MM.1S (cell line): ENCODE data around the gene ACBD6.

ENCODE experiments used
- DNase-seq: peaks from one replicate; pipeline ENCODE4 v3.0.0-alpha.2; 2015
- H2AFZ ChIP-seq: fragments of 300-600 bp; sonication (generic); 2 replicates; pipeline ENCODE4 v1.6.0; 2016; ENCODE audit warnings: antibody characterized with exemption, low read length
- H3F3A ChIP-seq: fragments of 300-600 bp; sonication (generic); 2 replicates; pipeline ENCODE4 v1.6.1; 2016; ENCODE audit warnings: mild to moderate bottlenecking, antibody characterized with exemption, low read length, moderate library complexity, mixed read lengths; ENCODE audit not compliant: insufficient read depth
- H3K27ac ChIP-seq: fragments of 300-600 bp; sonication (generic); 2 replicates; pipeline ENCODE4 v1.5.1; 2016; ENCODE audit warnings: mild to moderate bottlenecking, low read length
- H3K27me3 ChIP-seq: fragments of 300-600 bp; sonication (generic); replicated peaks from 2 replicates; pipeline ENCODE4 v1.6.0; 2016; ENCODE audit warnings: low read length; ENCODE audit not compliant: insufficient read depth
- H3K36me3 ChIP-seq: fragments of 300-600 bp; sonication (generic); replicated peaks from 2 replicates; pipeline ENCODE4 v1.6.1; 2016; ENCODE audit warnings: mild to moderate bottlenecking, low read length, mixed read lengths; ENCODE audit not compliant: insufficient read depth
- H3K4me1 ChIP-seq: fragments of 300-600 bp; sonication (generic); 2 replicates; pipeline ENCODE4 v1.6.1; 2016; ENCODE audit warnings: low read length, mixed read lengths
- H3K4me2 ChIP-seq: fragments of 300-600 bp; sonication (generic); 2 replicates; pipeline ENCODE4 v1.6.0; 2016; ENCODE audit warnings: low read depth, low read length
- H3K4me3 ChIP-seq: fragments of 300-600 bp; sonication (generic); 2 replicates; pipeline ENCODE4 v1.5.1; 2016; ENCODE audit warnings: low read length, mixed read lengths
- H3K79me2 ChIP-seq: fragments of 300-600 bp; sonication (generic); 2 replicates; pipeline ENCODE4 v1.6.1; 2016; ENCODE audit warnings: mixed run types, low read length, mixed read lengths
- H3K9ac ChIP-seq: fragments of 300-600 bp; sonication (generic); 2 replicates; pipeline ENCODE4 v1.6.1; 2016; ENCODE audit warnings: low read length, mixed read lengths
- H3K9me2 ChIP-seq: fragments of 300-600 bp; sonication (generic); replicated peaks from 2 replicates; pipeline ENCODE4 v1.6.1; 2016; ENCODE audit warnings: mild to moderate bottlenecking, low read length, mixed read lengths; ENCODE audit not compliant: insufficient read depth
- H3K9me3 ChIP-seq: fragments of 300-600 bp; sonication (generic); replicated peaks from 2 replicates; pipeline ENCODE4 v1.6.1; 2016; ENCODE audit warnings: mild to moderate bottlenecking, low read length, mixed read lengths; ENCODE audit not compliant: insufficient read depth
- H4K20me1 ChIP-seq: fragments of 300-600 bp; sonication (generic); 2 replicates; pipeline ENCODE4 v1.6.1; 2016; ENCODE audit warnings: mild to moderate bottlenecking, low read length, moderate library complexity, mixed read lengths; ENCODE audit not compliant: insufficient read depth
- CTCF ChIP-seq: fragments of 300-600 bp; sonication (generic); IDR thresholded peaks from 2 replicates; pipeline ENCODE4 v1.5.1; 2016; ENCODE audit warnings: antibody characterized with exemption, low read length, mixed read lengths
- EZH2 ChIP-seq: fragments of 300-600 bp; sonication (generic); optimal IDR thresholded peaks from 2 replicates; pipeline ENCODE3; 2017; ENCODE audit warnings: low read depth, mild to moderate bottlenecking, antibody characterized with exemption, low read length, mixed read lengths
- EZH2phosphoT487 ChIP-seq: fragments of 300-600 bp; sonication (generic); IDR thresholded peaks from 2 replicates; pipeline ENCODE4 v1.6.1; 2018; ENCODE audit warnings: antibody characterized with exemption, low read length

Gene ACBD6

GRCh38 chr1:180525715-180526039 lies 23.3 kb upstream of the ACBD6 start:
- H3K36me3 ChIP-seq, result no peaks in the 10 kb centered on the region
- H3K9me3 ChIP-seq, result no peaks in the 10 kb centered on the region
- peak overlapping the region; percentile 13; the same call in 1 of the 2 replicates for H3K27ac ChIP-seq
- H3K27me3 ChIP-seq, result no peaks in the 10 kb centered on the region
- H3K4me2 ChIP-seq, result peak overlapping the region; percentile 54
- peak overlapping the region; percentile 51 for H2AFZ ChIP-seq
- H3K9ac ChIP-seq, result no peak overlapping the region
- H3K4me1 ChIP-seq, result peaks cover 15% of the 10 kb centered on the region
- TF ChIP-seq EZH2phosphoT487 (no peak), CTCF (no peak), EZH2 (no peak)
- H3F3A ChIP-seq, result no peaks in the 10 kb centered on the region
- H3K4me3 ChIP-seq, result no peak overlapping the region; the same call in 1 of the 2 replicates
- no peaks in the 10 kb centered on the region for H4K20me1 ChIP-seq
- H3K79me2 ChIP-seq, result no peaks in the 10 kb centered on the region
- DNase-seq, result no peak
- H3K9me2 ChIP-seq, result no peaks in the 10 kb centered on the region

GRCh38 chr1:180524915-180525714 lies 22.7 kb upstream of the ACBD6 start:
- peak overlapping the region; percentile 54 for H3K4me2 ChIP-seq
- H3K27ac ChIP-seq, result peak overlapping the region; percentile 13; the same call in 1 of the 2 replicates
- H2AFZ ChIP-seq, result peak overlapping the region; percentile 51
- no peaks in the 10 kb centered on the region for H3K79me2 ChIP-seq
- H3K9ac ChIP-seq, result no peak overlapping the region
- H3K9me3 ChIP-seq, result no peaks in the 10 kb centered on the region
- no peak overlapping the region; the same call in 1 of the 2 replicates for H3K4me3 ChIP-seq
- peaks cover 15% of the 10 kb centered on the region for H3K4me1 ChIP-seq
- H4K20me1 ChIP-seq, result no peaks in the 10 kb centered on the region
- TF ChIP-seq EZH2phosphoT487, result no peak
- no peak for TF ChIP-seq EZH2
- no peak for TF ChIP-seq CTCF
- DNase-seq, result peak; percentile 65
- H3K36me3 ChIP-seq, result no peaks in the 10 kb centered on the region
- no peaks in the 10 kb centered on the region for H3K9me2 ChIP-seq
- H3F3A ChIP-seq, result no peaks in the 10 kb centered on the region
- no peaks in the 10 kb centered on the region for H3K27me3 ChIP-seq

GRCh38 chr1:180524160-180524914 lies 22.0 kb upstream of the ACBD6 start:
- H3K9me2 ChIP-seq, result no peaks in the 10 kb centered on the region
- H3F3A ChIP-seq, result no peaks in the 10 kb centered on the region
- H3K27me3 ChIP-seq, result no peaks in the 10 kb centered on the region
- no peak for DNase-seq
- no peaks in the 10 kb centered on the region for H3K79me2 ChIP-seq
- H3K4me1 ChIP-seq, result peaks cover 15% of the 10 kb centered on the region
- H2AFZ ChIP-seq, result 0 out of 2 replicates have a peak overlapping the region, but pooled peaks have one; percentile 51
- no peak overlapping the region for H3K4me3 ChIP-seq
- no peaks in the 10 kb centered on the region for H4K20me1 ChIP-seq
- no peak for TF ChIP-seq CTCF
- no peaks in the 10 kb centered on the region for H3K36me3 ChIP-seq
- no peak overlapping the region for H3K9ac ChIP-seq
- no peak overlapping the region for H3K4me2 ChIP-seq
- no peaks in the 10 kb centered on the region for H3K9me3 ChIP-seq
- no peak overlapping the region for H3K27ac ChIP-seq
